ENCODE measurements around the gene FN1.

FN1 gene

DNA sequence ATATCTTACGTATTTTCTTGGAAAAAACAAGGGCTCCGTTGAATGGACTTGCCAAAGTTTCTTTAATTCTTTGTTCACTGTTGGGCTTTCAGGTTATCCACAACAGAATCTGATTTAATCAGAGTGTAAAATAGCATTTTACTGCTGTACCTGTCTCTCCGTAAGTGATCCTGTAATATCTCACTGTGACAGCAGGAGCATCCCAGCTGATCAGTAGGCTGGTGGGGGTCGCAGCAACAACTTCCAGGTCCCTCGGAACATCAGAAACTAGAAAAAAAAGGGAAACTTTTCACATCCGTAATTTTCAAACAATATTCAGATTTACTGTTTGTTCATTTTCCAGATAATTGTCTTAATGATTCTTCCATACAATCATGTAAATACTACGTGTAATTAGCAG lies 51.2 kb downstream of the FN1 start:
- DNase-seq (ENCODE audit: low read depth in 2 of 2): no peak

DNA sequence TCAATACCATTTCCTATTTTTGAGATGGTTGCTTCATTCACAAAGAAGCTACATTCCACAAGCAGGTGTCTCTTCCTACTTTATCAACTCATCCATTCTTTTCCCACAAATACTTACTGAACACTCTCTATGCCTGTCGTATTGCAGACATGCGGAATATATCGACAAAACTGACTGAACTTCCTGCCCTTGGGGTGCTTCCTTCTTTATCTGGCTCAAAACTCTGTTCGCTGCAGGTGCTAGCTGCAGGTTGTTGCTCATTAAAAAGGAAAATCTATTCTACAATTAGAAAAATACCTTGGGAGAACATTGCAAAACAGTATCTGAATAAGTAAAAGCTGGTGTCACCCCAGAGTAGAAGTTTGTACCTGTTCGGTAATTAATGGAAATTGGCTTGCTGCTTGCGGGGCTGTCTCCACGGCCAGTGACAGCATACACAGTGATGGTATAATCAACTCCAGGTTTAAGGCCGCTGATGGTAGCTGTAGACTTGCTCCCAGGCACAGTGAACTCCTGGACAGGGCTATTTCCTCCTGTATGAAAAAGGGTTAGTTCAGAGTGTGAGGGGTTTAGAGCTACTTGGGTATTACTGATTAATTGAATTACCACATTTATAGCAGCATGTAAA lies 52.1 kb downstream of the FN1 start:
- no peak for DNase-seq (ENCODE audit: low read depth in 2 of 2)

DNA sequence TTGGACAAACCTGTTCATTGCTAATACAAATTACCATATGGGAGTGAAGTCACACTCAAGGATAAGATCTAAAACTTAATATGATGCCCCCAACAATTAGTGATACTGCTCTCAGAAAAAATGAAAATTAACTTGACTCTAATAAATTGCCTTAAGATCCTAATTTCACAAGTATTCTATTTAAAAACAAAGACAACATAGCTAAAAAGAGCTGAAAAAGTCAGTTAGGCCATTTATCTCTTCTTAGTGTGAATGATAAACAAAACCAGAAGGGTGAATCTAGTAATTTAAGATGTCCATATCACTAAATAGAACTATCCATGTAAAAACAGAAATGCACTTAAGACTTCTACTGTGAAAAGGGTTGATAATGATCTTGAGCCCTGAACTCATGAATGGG lies 53.4 kb downstream of the FN1 start:
- no peak for DNase-seq (ENCODE audit: low read depth in 2 of 2)

DNA sequence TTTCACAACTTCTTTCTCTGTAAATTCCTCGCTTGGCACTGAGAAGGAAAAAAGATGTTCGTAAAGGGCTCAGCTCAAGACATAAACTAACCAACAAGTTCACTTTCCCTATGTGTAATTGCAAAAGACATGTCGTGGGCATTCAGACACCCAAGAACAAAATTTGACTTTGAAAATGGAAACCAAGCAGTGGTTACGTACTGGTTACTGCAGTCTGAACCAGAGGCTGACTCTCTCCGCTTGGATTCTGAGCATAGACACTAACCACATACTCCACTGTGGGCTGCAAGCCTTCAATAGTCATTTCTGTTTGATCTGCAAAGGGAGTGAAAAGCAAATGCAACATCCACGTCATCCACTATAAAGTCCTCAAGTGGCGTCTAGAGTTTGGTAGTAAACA lies 53.9 kb downstream of the FN1 start:
- no peak for DNase-seq (ENCODE audit: low read depth in 2 of 2)

DNA sequence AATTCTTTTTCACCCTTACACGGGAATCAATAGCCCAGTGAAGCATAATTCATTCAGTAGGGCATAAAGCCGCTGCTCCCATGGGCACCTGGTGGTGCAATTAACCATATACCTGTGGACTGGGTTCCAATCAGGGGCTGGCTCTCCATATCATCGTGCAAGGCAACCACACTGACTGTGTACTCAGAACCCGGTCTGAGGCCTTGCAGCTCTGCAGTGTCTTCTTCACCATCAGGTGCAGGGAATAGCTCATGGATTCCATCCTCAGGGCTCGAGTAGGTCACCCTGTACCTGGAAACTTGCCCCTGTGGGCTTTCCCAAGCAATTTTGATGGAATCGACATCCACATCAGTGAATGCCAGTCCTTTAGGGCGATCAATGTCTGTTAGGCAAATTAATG lies 55.2 kb downstream of the FN1 start:
- no peak for DNase-seq (ENCODE audit: low read depth in 2 of 2)

DNA sequence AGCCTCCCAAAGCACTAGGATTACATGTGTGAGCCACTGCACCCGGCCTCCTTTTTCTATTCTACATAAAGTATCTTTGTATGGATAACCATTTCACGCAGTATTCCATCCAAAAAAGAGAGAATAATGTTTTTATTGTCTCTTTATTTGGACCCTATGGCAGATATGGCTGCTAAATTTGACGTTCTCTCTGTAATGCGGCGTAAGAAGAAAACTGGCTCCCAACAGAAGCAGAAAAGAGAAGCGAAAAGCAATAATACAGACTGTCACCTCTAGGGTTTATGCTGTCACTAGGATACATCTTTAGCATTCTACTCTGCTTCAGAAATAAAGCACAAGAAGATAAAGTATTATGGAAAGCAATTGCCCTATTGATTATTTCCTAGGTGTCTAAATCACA lies 55.9 kb downstream of the FN1 start:
- DNase-seq (ENCODE audit: low read depth in 2 of 2): no peak

DNA sequence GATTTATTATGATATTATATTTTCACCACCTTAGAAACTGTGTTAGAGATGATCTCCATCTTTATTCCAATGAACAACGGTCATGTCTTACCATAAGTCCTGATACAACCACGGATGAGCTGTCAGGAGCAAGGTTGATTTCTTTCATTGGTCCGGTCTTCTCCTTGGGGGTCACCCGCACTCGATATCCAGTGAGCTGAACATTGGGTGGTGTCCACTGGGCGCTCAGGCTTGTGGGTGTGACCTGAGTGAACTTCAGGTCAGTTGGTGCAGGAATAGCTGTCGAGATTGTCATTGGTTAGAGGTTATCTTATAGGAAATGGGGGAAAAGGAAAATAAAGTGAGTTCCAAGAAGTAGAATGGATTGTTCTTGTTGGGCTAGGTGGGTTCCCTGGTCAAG lies 56.8 kb downstream of the FN1 start:
- DNase-seq (ENCODE audit: low read depth in 2 of 2): no peak

DNA sequence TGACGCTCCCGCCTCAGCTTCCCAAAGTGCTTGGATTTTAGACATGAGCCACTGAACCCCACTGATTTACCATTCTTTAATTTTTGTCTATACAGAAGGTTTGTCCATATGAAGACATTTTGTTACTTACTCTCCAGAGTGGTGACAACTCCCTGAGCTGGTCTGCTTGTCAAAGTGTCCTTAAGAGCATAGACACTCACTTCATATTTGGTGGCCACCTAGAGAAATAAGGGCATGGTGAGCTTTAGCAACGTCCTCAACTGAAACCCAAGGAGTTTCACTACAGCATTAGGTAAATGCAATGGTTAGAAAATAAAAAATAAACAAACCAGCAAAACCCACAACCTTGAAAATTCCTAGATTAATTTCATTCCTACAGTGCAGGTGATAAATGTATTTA lies 57.8 kb downstream of the FN1 start:
- no peak for DNase-seq (ENCODE audit: low read depth in 2 of 2)

DNA sequence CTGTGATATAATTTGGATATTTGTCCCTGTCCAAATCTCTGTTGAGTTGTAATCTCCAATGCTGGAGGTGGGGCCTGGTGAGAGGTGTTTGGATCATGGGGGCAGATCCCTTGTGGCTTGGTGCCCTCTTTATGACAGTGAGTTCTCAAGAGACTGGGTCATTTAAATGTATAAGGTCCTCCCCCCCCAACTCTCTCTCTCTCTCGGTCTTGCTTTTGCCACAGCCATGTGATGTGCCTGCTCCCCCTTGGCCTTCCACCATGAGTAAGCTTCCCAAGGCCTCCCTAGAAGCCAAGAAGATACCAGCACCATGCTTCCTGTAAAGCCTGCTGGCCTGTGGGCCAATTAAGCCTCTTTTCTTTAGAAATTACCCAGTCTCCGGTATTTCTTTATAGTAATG lies 58.6 kb downstream of the FN1 start:
- no peak for DNase-seq (ENCODE audit: low read depth in 2 of 2)

DNA sequence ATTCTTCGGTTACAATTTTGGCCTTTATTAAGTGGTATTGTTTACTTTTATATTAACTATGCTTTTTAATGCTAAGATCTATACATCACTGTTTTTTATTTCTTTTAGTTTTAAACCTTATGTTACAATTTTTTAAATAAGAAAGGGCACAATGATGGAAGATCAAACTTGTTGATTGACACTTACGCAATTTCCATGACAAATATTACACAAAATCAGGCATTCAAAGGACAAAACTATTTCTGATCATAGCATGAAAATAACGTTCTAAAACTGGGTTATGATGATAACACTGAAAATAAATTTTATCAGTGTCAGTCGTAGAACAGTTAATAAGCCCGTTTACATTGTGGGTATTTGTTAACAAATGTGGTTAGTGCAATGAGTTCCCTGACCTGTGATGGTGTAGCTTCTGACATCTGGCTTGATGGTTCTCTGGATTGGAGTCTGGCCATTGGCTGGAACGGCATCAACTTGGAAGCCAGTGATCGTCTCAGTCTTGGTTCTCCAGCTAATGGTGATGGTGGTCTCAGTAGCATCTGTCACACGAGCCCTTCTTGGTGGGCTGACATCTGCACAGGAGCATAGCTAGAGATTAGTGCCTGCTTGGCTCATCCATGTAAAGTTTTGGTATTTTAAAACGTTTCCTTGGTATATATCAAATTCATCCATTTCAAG lies 59.6 kb downstream of the FN1 start:
- no peak for DNase-seq (ENCODE audit: low read depth in 2 of 2)

DNA sequence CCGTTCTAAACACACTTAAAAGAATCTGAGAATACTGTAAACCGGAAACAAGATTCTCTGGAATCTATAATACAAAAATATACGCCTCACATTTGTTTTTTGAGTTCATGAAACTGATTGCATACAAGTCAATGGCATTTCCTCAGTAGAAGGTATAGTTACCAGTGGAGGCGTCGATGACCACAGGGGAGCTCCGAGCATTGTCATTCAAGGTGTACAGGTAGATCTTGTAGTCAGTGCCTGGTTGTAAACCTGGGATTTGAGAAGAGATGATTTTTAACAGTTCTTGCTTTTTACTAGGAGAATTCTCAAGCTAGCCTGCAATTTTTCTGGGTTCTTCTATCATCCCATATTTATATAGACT lies 60.4 kb downstream of the FN1 start:
- DNase-seq (ENCODE audit: low read depth in 2 of 2): no peak

DNA sequence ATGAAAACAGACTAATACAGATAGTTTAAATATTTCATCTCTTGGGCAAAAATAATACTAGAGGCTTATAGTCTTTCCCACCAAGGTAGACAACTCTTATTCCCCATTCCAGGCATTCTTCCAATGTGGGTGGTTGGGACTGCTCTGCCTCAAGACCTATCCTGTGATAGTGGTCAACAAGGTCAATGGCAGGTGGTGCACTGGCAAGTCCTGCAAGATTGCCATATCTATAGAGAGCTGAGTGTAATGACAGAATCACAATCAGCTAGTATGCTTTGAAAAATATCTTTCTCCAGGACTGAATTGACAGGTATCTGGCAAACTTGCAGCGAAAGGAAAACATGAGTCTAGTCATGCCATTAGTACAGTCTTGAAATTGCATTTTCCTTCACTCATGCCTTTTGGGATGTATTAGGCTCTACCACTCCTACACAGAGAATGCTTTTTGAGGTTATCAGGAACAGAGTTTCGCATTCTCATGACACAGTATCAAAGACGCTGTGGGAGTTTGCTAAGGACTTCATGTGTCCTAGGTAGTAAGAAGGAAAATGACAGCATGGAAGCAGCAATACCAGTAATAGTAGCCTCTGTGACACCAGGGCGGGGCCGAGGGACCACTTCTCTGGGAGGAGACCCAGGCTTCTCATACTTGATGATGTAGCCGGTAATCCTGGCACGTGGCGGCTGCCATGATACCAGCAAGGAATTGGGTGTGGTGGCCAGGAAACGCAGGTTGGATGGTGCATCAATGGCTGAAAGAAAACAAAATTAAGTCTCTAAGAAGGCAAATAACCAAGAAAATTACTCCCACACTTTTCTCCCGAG lies 61.0 kb downstream of the FN1 start:
- no peak for DNase-seq (ENCODE audit: low read depth in 2 of 2)

DNA sequence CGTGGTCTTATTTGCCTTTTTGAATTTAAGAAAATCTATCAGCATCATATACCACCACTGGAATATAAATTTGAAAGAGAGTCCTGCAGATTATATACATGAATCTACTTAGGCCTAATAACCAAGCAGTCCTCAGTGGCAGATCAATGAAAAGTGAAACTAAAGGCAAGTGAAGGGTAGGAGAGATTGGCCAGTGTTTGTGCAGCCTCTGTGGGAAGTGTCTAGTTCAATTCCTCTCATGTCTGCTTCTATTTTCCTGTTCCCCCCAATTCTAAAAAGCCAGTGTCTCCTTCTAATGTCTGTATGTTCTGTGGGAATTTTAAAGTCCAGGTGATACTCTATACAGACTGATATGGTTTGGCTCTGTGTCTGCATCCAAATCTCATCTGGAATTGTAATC lies 61.9 kb downstream of the FN1 start:
- DNase-seq (ENCODE audit: low read depth in 2 of 2): no peak

DNA sequence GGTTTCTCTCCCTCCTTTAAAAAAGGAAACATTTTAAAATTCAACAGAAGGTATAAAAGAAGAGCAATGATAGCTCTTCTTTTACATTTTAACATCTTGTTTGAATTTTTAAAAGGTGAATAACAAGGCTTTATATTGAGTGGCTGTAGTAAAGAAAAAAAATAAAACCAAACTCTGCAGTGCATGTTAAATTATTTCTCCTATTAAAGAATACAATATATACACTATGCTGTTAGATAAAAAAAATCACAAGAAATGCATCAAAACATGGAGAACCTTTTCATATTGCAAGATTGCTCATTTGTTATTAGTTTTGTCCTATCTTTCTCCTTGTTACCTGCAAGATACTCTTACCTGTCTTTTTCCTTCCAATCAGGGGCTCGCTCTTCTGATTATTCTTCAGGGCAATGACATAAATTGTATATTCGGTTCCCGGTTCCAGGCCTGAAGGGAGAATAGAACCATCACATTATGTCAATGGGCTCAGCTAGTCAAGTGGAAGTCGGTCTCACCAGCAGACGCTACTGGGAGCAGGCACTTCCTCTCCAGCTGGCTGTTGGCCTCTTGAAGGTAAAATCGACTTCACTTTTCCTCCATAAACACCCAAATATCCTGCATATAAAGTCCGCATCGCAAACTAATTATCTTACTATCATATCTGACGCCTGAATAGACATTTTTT lies 62.8 kb downstream of the FN1 start:
- no peak for DNase-seq (ENCODE audit: low read depth in 2 of 2)

DNA sequence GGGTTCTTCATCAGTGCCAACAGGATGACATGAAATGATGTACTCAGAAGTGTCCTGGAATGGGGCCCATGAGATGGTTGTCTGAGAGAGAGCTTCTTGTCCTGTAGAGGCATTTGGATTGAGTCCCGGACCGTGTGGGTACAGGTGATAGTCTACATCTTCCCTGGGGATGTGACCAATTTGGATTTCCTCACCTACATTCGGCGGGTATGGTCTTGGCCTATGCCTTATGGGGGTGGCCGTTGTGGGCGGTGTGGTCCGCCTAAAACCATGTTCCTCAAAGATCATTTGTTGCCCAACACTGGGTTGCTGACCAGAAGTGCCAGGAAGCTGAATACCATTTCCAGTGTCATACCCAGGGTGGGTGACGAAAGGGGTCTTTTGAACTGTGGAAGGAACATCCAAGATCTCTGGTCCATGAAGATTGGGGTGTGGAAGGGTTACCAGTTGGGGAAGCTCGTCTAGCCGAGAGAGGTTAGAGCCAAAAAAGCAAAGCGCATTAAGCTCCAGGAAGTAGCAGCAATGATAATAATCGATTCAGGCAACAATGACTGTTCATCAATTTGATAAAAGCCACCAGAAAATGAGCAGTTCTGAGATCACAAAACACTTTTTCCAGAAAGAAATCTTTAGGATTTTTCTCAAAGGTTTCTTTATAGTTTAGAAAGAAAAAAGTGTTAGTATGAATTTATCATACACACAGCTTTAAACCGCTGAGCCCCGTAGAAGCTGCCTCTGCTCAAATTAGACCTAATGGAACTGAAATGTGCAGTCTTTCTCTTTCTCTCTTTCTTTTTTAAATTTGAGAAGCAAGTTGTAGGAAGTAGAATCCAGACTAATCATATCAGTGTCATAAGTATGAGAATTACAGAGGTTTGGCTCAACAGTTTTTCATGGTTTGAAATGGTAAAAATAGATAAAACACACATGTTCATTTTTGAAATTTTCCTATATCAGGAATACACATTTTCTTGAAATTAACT lies 63.7 kb downstream of the FN1 start:
- no peak for DNase-seq (ENCODE audit: low read depth in 2 of 2)

DNA sequence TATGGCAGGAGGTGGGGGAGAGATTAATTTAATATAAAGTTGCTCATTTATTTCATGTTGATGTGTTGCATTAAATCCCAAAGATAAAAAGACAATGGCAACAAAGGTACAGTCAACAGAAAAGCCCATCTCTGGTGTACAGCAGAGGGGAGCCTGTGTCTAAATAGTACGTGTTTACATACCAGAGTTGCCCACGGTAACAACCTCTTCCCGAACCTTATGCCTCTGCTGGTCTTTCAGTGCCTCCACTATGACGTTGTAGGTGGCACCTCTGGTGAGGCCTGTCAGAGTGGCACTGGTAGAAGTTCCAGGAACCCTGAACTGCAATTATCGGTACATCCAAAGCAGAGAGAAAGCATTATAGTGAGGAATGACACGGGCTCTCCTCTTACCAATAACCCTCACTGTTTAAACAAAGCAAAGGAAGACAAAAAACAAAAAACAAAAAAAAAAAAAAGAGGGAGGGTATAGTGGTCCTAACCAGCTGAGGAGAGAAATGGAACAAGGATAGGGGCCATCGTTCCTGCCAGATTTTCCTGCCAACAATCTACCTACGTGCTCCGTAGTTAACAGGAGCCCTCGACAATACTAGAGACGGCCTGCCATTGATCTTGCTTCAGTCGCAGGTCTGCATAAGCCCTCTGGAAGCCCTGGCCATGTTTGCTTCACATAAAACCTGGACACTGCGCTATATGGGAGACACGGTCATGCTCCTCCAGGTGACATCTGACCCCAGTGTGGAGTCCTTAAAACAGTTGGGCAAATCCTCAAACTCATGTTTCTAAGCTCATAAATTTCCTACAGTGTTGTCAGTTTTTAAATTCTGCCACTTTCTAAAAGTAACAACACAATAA lies 65.5 kb downstream of the FN1 start:
- no peak for DNase-seq (ENCODE audit: low read depth in 2 of 2)

DNA sequence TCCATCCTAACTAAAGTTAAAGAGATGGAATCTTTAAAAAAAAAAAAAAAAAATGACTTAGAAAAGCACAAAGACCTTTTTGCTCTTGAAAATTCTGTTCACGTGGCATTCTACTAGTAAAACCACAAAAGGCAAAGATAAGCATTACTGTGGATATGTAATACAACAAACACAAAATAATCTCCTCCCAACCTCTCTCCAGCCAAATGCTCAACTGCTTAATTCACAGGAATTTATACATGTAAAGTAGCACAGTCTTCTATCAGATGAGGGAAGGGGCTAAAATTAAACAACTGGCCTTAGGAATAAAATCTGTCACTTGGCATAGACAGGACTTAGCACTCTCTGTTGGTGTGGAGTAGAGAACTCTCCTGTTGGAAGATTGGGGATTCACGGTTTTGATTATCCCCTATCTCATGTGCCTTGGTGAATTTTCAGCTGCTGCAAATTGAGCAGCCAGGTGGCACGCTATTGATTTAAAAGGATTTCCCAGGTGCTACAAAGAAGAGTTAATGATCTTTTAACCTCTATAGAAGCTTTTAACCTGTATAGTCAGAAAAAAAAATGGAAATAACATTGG lies 66.6 kb downstream of the FN1 start:
- no peak for DNase-seq (ENCODE audit: low read depth in 2 of 2)

DNA sequence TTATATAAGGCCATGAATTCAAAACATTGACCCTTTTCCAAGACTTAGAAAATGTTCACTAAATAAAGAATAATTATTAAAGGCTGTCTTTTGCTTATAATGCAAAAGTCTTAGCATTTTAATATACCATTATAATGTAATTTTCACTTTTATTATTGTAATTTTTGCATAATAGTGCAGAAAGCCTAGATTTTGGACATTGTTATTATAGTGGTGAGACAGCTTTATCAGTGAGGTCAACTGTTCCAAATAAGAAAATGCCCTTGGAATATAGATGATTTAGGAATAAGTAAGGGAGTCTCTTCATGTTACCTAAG lies 67.4 kb downstream of the FN1 start:
- no peak for DNase-seq (ENCODE audit: low read depth in 2 of 2)

DNA sequence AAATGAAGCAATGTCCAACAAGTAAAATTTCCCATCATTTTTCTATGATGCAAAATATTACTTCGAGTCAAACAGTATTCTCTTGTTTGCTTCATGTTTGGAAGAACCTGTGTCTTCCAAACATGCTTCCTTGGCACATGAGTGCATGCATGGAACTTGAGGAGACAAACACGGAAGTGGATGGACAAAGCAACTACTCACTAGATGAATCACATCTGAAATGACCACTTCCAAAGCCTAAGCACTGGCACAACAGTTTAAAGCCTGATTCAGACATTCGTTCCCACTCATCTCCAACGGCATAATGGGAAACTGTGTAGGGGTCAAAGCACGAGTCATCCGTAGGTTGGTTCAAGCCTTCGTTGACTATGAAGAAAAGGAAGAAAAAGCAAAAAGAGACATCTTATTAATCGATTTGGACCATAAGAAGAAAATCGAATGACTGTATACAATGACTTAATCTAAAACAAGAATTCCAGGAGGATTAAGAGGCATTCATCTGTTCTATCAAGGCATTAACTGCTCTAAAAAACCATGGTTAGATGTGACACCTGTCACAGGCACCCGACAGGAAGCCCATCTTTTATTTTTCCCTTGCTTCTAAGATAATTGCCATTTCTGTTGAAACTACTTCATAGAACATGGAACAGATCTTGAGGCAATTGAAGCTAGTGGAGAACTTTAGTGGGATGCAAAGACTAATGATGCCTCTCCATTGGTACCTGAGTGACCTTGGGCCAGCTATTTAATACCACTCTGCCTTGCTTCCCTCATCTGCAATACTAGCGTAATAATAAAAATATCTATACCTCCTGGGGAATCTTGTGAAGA lies 68.0 kb downstream of the FN1 start:
- no peak for DNase-seq (ENCODE audit: low read depth in 2 of 2)
